NCI-H2196 treated with DMSO at 0.1 percent for 48 hours (cell line): ENCODE data around the gene GABRG3.

Source experiments
- DNase-seq: peaks from one replicate; lab custom pipeline; 2025; ENCODE audit not compliant: unreplicated experiment; lab: John Stamatoyannopoulos, UW

Gene GABRG3

DNA sequence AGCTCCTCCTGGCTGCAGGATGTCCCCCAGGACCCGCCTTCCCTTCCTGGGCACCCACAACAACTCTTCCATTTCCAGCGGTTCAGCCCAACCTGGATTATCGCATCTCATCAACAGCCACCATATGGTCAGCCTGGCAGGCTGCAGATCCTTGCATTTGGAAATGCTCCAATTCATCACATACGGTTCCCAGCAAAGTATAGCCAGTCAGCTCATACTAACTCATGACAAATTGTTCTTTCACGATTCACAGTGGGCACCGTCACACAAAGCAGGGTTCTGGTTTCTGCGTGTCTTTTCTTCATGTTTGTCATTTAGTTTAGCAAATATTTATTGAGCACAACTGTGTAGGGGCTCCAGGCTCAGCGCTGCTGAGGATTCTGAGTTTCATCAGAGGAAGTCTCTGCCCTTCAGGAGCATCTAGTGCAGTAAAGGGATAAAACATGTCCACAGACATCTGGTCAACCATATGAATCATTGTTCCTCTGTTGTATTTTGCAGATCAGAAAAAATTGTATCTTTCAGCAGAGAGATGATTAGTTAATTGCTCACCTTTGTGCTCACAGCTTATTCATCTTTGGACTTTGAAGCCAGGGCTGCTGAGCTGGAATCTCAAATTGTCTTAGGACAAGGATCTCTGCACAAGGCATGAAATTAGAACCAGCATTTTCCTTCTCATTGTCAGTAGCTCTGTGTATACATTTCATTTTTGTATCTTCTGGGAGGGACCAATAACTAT, 125.1 kb downstream of the GABRG3 start:
- DNase-seq: no peak

DNA sequence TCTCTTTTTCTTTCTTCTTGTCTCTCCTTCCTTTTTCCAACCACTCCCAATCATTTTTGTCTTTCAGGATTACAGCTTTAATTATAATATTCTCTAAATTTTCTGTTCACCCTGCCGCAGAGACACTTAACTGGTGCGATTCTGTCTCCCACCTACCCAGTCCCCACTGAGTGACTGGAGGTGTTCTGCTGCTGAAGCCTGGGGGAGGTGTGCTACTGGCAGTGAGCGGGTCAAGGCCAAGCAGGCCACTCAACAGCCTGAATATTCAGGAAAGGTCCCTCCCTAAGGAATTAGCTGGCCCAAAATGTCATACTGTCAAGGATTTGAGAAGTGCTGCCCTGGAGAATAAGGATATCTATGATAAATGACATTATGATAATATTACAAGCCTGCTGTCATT, 126.5 kb downstream of the GABRG3 start:
- no peak for DNase-seq

DNA sequence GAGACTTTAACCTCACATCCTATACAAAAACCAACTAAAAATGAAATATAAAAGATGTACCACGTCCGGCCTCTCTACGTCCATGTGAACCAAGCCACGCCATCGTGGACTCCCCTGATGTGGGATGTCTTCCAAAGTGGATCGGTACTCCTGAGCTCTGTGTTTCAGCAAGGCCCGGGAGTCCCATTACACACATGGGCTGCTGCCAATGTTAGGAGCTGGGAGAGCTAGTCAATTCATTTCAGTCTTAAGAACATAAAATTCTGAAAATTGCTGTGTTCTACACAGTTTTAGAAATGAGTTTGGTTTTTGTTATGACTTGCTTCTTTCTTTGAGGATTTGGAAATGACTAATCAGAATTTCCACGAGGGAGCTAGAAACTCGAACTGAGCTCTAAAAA, 131.0 kb downstream of the GABRG3 start:
- no peak for DNase-seq

DNA sequence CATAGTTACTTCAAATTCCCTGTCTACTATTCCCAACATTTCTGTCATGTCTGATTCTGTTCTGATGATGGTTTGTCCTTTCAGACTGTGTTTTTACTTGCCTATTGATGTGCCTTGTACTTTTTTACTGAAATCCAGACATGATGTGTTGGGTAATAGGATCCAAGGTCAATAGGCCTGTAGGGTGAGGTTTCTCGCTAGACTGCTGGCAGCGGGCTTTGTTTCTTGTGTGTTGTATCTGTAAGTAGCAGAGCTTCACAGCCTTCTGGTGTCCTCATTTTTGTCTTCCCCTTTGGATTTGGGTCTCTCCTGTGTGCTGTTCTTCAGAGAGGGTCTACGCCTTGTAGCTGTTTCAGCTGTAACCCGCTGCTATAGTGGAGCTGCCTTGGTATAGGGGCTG, 140.3 kb downstream of the GABRG3 start:
- no peak for DNase-seq

DNA sequence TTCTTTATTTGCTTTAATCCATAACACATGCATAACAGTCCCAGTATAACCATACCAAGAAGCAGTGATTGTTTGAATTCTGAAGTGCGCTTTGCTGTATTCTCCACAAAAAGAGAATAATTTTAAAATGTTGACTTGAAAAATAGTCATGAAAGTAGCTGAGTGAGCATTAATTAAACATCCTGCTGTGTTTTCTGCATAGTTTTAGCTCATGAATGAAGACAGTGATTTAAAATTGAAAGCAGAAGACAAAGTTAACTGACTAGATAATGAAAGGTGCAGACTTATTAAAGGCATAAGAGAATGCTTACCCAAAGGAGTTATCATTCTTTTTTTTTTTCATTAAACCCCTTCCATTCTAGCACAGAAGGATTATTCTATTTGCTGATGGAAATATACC, 143.5 kb downstream of the GABRG3 start:
- no peak for DNase-seq

DNA sequence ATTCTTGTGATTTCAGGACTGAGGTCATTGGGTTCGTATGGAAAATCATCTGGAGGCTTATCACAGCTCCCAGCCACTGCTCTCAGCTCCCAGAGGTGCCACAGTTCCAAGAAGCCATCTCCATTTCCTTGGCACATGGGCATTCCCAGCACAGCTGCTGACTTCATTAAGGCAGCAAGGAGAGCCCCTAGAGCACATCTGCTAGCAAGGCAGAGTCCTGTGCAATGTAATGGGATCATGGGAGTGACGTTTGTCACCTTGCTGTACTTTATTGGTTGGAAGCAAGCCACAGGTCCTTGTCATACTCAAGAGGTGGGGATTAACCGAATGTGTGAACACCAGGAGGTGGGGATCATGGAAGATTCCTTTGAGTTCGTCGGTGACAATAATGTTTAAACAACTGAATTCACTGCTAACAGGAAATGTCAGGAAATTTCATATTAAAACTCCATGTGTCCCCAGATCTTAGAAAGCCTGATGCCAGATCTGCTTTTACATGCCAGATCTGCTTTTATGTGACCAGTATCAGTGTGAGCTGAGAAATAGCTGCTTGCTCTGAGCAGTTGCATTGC, 148.8 kb downstream of the GABRG3 start:
- no peak for DNase-seq

DNA sequence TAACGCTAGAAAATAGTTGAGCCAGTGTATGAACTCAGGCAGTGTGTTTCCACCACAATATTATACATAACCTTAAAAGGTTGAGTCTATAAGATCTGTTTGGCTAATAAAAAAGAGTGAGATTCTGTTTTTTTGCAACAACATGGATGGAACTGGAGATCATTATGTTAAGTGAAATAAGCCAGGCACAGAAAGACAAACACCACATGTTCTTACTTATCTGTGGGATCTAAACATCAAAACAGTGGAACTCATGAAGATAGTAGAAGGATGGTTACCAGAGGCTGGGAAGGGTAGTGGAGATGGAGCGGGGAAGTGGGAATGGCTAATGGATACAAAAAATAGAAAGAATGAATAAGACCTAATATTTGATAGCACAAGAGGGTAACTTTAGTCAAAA, 150.7 kb downstream of the GABRG3 start:
- DNase-seq: no peak

DNA sequence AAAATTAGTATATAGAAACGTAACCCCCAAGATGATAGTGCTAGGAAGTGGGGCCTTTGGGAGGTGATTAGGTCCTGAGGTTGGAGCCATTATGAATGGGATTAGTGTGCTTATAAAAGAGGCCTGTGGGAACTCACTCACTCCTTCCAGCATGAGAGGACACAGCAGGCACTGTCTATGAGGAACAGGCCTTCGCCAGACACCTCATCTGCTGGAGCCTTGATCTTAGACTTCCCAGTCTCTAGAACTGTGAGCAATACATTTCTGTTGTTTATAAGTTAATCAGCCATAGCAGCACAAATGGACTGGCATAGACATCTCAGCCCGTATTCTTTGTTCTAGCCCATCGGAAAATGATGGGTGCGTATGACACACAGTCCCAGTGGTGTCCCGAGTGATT, 152.3 kb downstream of the GABRG3 start:
- DNase-seq: no peak

DNA sequence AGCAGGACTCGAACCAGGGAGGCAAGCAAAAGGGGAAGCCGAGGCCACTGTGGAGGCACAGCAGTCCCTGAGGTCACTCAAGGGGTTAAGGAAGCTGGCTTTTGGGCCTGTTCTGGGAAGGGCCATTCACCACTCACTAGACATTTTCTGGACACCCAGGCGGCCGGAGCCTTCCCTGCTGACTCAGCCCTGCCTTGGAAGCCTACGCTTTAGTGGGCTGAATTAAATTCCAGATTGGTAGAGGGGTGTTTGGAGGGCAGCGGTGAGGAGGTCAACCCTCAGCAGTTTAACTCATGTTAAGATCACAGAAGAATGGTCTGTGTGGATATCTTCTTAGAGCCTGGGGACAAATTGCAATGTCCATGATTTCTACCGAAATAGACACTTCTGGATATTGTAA, 152.8 kb downstream of the GABRG3 start:
- no peak for DNase-seq

DNA sequence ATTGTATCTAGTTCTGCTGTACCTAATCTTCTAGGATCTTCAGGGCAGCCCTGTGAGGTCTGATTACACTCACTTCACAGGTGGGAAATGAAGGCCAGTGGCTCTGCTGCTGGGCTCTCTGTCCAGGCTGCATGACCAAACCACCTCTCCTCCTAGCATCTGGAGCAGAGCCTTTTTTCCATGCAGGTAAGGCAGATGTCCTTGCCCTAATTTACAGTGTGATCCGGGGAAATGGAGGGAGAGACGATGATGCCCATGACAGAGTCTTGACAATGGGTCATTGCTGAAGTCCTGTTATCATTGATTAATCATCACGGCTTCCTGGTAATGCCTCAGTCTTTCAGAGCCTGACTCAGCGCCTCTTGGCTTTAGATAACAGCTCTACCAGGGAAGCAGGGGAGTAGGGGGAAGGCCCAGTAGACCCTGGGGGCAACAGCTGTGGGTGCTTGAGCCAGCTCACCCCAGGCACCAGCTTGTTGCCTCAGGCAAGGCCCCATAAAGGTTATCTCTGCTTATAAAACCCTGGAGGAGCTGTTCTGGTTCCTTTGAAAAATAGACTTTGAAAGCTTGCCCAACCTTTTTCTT, 153.4 kb downstream of the GABRG3 start:
- no peak for DNase-seq

DNA sequence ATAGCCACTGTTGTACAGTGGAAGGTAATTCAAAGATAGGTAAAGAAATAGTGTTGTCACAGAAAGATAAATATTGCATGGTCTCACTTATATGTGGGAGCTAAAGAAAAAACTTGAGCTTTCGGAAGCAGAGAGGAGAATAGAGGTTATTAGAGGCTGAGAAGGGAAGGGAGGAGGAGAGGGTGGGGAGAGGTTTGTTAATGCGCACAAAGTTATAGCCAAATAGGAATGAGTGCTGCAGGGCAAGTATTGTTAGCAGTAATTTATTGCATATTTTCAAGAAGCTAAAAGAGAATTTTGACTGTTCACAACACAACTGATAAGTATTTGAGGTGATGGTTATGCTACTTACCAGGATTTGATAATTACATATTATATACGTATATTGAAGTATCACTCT, 154.2 kb downstream of the GABRG3 start:
- no peak for DNase-seq

DNA sequence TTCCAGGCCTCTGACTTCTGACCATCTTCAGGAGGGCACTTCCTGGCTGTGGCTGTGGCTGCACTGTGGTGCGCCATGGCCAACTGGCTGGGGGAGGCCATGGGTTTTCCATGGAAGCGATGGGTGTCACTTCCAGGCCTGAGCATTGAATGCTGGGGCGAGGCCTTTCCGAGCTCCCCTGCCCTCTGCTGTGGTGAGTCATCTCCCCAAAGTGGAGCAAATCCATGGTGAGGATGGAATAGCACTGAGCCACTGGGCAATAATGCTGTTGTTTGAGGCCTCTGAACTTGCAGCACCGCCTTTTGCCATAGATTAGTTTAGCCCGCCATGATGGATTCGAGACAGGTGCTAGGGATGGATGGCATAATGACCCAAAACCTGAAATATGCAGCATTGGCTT, 155.5 kb downstream of the GABRG3 start:
- DNase-seq: no peak

DNA sequence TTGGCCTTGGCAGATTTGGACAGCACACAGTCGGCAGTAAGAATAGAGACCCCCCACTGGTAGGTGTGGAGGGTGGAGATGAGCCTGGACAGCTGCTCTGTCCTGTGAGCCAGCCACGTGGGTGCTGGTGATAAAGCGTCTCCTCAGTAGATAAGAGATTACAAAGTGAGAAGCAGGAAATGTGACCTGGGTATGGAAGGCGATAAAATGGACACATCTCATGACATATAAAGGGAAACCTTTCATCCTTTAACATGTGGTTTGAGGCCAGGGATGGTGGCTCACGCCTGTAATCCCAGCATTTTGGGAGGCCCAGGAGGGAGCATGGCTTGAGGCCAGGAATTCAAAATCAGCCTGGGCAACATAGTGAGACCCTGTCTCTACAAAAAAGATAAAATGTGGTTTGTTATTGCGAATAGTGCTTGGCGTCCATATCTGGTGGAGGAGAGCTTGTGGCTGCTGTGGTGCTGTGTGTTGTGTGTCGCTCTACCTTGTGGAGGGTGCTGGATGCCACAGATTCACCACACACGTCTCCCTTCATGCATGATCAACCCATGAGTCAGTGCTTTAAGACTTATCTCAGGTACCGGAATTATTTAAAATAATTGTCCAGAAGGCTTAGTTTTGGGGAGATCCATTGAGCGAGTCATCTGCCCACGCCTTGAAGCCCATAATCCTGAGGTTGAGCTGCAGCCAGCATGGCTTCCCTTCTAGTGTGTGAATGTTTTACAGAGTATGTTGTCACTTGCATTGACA, 157.0 kb downstream of the GABRG3 start:
- no peak for DNase-seq

DNA sequence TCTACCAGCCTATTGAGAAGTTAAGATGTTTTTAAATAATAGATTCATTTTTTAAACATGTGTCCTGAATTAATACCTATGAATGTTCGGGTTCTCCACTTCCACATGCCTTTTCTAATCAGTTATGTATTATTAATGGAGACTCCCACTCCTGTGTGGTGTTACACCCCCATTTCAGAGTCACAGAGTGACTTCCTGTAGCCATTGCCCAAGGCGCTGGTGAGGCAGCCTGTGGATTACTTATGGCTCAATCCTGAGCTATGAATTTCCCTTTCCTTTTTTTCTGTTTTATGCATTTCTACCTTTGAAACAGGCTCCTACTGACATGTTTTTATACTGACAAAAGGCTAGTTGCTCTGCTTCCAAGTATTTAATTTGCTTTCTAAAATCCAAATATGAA, 162.3 kb downstream of the GABRG3 start:
- no peak for DNase-seq

DNA sequence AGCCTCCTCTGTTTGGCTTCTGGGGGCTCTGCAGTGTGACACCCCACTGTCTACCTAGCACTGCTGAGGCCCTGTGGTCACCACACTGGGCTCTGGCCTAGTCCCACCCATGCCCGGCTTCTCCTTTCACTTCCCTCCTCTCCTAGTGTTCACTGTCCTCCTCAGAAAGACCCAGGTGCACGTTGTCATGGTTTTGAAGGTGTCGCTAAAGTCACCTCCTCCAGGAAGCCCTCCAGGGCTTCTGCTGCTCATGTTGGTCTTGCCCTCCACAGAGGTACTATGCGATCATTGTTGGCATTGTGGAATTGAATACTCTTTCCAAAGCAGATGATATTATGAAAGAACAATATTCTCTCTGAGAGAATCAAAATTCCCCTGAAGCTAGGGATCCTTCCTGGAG, 163.5 kb downstream of the GABRG3 start:
- no peak for DNase-seq

DNA sequence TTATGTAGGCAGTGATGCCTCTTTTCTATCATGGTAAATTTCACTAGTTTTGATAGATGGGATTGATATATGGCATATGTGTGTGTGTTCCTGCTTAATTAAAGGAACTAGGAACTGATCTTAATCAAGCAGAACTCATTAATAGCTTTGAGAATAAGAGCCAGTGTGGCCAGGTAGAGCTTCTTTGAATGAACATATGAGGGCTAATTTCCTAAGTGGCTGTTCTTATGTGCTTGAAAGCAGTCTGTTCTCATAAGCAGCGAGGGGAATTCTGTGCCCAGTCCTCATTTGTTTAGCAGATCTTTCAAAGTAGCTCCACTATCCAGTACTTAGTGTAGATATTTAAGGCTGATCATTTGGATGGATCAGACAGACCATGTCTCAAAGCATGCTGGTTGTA, 164.2 kb downstream of the GABRG3 start:
- no peak for DNase-seq

DNA sequence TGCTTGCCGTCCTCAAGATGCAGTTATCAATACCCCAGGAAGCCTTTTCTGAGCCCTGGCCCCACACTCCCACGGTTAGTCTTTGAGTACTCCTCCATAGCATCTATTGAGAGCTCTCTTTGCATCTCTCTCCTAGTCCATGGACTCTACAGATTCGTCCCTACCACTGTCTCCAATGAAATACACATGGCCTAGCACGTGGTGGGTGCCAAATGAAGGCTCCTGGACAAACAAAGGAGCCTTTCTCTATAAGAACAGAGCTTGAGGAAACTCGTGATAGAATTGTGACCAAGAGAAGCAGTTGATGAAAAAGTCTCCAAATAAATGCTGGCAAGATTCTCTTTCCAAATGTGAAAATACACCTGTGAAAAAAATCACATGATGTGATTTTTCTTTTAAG, 166.1 kb downstream of the GABRG3 start:
- no peak for DNase-seq

DNA sequence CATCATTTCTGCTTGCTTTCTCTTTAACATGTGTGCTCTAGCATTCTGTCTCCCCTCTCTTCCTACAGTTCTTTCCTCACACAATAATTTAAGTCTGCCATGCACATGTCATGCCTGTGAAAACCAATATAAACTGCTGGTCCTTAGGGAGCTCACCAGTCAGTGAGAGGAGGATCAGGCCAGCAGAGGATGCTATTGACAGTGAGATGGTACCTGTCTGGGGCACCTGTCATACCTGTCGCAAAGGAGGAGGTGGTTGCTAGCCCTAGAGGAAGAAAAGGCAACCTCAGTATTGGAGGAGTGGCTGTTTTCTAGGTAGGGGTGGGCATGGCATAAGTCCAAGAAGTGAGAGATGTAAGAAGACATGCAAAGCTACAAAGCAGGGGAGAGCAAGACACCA, 194.6 kb downstream of the GABRG3 start:
- DNase-seq: no peak

DNA sequence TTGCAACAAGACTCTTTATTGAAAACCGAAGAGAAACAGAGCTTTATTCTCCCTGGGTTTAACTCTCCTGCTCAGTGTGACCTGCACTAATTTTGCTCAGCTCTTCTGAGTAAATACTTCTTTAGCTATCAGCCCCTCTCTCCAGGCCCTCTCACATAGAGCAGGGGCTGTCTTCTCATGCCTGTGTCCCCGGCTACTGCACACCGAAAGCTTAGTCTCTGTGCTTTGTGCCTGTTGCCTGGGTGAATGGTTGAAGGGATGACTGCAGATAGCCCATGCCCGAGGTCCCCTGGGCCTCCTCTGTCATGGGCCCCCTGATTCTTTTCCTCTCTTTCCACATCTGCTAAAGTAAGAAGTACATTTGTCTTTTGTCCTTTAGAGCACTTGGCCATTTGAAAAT, 195.9 kb downstream of the GABRG3 start:
- no peak for DNase-seq

DNA sequence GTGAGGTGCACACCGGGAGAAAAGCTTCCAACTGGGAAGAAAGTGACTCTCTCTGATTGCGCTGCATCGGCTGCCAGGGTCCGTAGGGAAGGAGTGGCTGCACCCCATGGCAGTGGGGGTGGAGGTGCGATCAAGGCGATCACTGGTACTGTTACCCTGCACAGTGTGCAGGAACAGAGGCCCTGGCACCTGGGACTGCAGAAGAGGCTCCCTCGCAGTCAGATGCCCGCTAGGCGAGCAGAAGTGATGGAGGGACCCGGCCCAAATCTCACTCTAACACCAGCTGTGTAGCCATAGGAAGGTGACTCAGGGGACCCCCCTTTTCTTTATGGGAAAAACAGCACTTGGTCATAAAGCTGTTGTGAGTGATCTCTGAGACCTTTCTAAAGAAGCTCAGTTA, 196.8 kb downstream of the GABRG3 start:
- no peak for DNase-seq

DNA sequence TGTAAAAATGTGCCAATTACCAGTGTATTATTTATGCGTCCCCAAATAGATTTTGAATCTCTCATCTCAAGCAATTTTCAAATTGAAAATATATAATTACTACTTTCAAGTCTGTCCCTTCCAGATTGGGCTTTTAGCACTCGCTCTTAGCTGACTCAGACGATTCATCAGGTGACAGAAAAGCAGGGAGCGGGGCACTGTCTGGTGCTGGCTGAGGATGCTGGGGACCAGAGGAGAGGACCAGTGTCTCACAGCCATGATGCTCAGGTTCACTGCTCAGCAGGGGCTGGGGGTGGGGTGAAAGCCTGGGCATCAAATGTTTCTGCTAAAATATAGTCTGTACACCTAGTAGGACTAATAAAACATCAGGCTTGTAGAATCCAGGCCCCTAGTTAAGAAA, 199.9 kb downstream of the GABRG3 start:
- no peak for DNase-seq

DNA sequence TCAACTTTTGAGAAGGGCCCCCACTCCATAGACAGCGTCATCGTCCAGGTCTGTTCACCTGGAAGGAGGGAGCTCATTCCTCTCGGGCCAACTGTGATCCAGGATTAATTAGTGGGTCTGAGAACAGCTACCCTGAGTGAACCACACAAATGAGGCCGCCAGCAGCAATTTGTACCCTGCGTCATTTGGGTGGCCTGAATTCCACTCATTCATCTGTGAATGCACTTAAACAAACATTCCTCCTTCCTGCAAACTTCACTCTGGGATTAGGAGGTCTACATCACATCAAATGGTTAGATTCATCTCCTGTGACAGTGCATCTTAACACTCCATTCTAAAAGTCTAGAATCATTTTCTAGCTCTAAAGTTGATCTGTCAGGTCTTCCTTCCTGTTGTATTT, 201.8 kb downstream of the GABRG3 start:
- DNase-seq: no peak
